Measurements from ENCODE around the gene RPRD2.
A peak's percentile ranks its signal among the peaks of the same experiment; 100 is the strongest.

Gene RPRD2

GRCh38 chr1:150514260-150514659, 150.3 kb downstream of the RPRD2 start:
- in situ Hi-C loops (cut with HindIII; ENCODE audit: low sequenced_read_pairs), result no loop called here
- no peak for TF ChIP-seq CTCF (IDR thresholded peaks at IDR 0.05; ENCODE audit: low read depth, low read length, missing control alignments)
- no peak for DNase-seq (ENCODE audit: low read depth)
- no peak overlapping the region for H3K4me3 ChIP-seq (ENCODE audit: low read depth, low read length)

GRCh38 chr1:150514913-150515327, 151.0 kb downstream of the RPRD2 start:
- in situ Hi-C loops (cut with HindIII; ENCODE audit: low sequenced_read_pairs), result no loop called here
- no peak for DNase-seq (ENCODE audit: low read depth)
- no peak for TF ChIP-seq CTCF (IDR thresholded peaks at IDR 0.05; ENCODE audit: low read depth, low read length, missing control alignments)
- peak overlapping the region; percentile 57 for H3K4me3 ChIP-seq (ENCODE audit: low read depth, low read length)

- peak within 1 kb of the TSS; percentile 57 for H3K4me3 ChIP-seq (ENCODE audit: low read depth, low read length)
- TF ChIP-seq CTCF (IDR thresholded peaks at IDR 0.05; ENCODE audit: low read depth, low read length, missing control alignments), result no peak
- peak; percentile 84 for DNase-seq (ENCODE audit: low read depth)
- in situ Hi-C loops (cut with HindIII; ENCODE audit: low sequenced_read_pairs), result no loop called here
These were observed 151.5 kb downstream of the RPRD2 start, which contains the start of gene FALEC for GRCh38 chr1:150515328-150516049. TSS of gene FALEC (plus strand) at chr1:150515752.

GRCh38 chr1:150516050-150516591, 152.2 kb downstream of the RPRD2 start:
- peak overlapping the region; percentile 57 for H3K4me3 ChIP-seq (ENCODE audit: low read depth, low read length)
- TF ChIP-seq CTCF (IDR thresholded peaks at IDR 0.05; ENCODE audit: low read depth, low read length, missing control alignments), result no peak
- no peak for DNase-seq (ENCODE audit: low read depth)
- in situ Hi-C loops (cut with HindIII; ENCODE audit: low sequenced_read_pairs), result no loop called here

- TF ChIP-seq CTCF (IDR thresholded peaks at IDR 0.05; ENCODE audit: low read depth, low read length, missing control alignments), result no peak
- in situ Hi-C loops (cut with HindIII; ENCODE audit: low sequenced_read_pairs), result no loop called here
- H3K4me3 ChIP-seq (ENCODE audit: low read depth, low read length), result peak overlapping the region; percentile 57
- DNase-seq (ENCODE audit: low read depth), result no peak
These were observed 152.7 kb downstream of the RPRD2 start for GRCh38 chr1:150516616-150517015.

- DNase-seq (ENCODE audit: low read depth), result no peak
- in situ Hi-C loops (cut with HindIII; ENCODE audit: low sequenced_read_pairs), result no loop called here
- H3K4me3 ChIP-seq (ENCODE audit: low read depth, low read length), result no peak overlapping the region
- no peak for TF ChIP-seq CTCF (IDR thresholded peaks at IDR 0.05; ENCODE audit: low read depth, low read length, missing control alignments)
These were observed 157.4 kb downstream of the RPRD2 start for GRCh38 chr1:150521196-150521968.

Data from astrocyte of the cerebellum (primary cell).